ACC112 (cell line): ENCODE results near the gene TIAM2.

Experiments
- H2AFZ ChIP-seq: fragments of 200-600 bp; sonication (generic); one replicate; pipeline ENCODE4 v1.6.0; 2017; ENCODE audit warnings: antibody characterized with exemption, low read length; ENCODE audit not compliant: unreplicated experiment
- H3K27ac ChIP-seq: fragments of 200-600 bp; sonication (generic); 2 replicates; pipeline ENCODE4 v1.5.1; 2014; ENCODE audit warnings: low read depth, mild to moderate bottlenecking, antibody characterized with exemption, low read length, moderate library complexity
- H3K27me3 ChIP-seq: fragments of 200-600 bp; sonication (generic); 2 replicates; pipeline ENCODE4 v1.6.1; 2014; ENCODE audit warnings: mild to moderate bottlenecking, antibody characterized with exemption, low read length, moderate library complexity, mixed read lengths; ENCODE audit not compliant: insufficient read depth
- H3K36me3 ChIP-seq: fragments of 200-600 bp; sonication (generic); 2 replicates; pipeline ENCODE4 v1.6.1; 2016; ENCODE audit warnings: mild to moderate bottlenecking, antibody characterized with exemption, low read length, moderate library complexity, mixed read lengths; ENCODE audit not compliant: insufficient read depth
- H3K4me1 ChIP-seq: fragments of 200-600 bp; sonication (generic); one replicate; pipeline ENCODE4 v1.6.1; 2016; ENCODE audit warnings: low read length, mixed read lengths; ENCODE audit not compliant: insufficient read depth, unreplicated experiment, control insufficient read depth
- H3K4me3 ChIP-seq: fragments of 200-600 bp; sonication (generic); 2 replicates; pipeline ENCODE4 v1.5.1; 2014; ENCODE audit warnings: mild to moderate bottlenecking, low read depth, low read length
- H3K79me2 ChIP-seq: fragments of 200-600 bp; sonication (generic); one replicate; pipeline ENCODE4 v1.6.0; 2016; ENCODE audit warnings: low read length; ENCODE audit not compliant: control insufficient read depth, unreplicated experiment, insufficient read depth

Gene TIAM2

DNA sequence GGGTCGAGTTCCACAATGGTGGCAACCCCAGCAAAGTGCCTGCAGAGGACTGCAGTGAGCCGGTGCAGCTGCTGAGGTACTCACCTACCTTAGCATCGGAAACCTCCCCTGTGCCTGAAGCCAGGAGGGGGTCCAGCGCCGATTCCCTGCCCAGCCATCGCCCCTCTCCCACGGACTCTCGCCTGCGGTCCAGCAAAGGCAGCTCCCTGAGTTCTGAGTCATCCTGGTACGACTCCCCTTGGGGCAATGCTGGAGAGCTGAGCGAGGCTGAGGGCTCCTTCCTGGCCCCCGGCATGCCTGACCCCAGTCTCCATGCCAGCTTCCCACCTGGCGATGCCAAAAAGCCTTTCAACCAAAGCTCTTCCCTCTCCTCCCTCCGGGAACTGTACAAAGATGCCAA is 134.6 kb downstream of the TIAM2 start:
- H3K79me2 ChIP-seq, result no peaks in the 10 kb centered on the region
- no peak overlapping the region for H3K27ac ChIP-seq
- peaks cover 22% of the 10 kb centered on the region for H3K4me1 ChIP-seq
- no peak overlapping the region for H2AFZ ChIP-seq
- H3K4me3 ChIP-seq, result no peak overlapping the region
- peaks cover 8% of the 10 kb centered on the region; the same call in 1 of the 2 replicates for H3K36me3 ChIP-seq
- H3K27me3 ChIP-seq, result no peaks in the 10 kb centered on the region

DNA sequence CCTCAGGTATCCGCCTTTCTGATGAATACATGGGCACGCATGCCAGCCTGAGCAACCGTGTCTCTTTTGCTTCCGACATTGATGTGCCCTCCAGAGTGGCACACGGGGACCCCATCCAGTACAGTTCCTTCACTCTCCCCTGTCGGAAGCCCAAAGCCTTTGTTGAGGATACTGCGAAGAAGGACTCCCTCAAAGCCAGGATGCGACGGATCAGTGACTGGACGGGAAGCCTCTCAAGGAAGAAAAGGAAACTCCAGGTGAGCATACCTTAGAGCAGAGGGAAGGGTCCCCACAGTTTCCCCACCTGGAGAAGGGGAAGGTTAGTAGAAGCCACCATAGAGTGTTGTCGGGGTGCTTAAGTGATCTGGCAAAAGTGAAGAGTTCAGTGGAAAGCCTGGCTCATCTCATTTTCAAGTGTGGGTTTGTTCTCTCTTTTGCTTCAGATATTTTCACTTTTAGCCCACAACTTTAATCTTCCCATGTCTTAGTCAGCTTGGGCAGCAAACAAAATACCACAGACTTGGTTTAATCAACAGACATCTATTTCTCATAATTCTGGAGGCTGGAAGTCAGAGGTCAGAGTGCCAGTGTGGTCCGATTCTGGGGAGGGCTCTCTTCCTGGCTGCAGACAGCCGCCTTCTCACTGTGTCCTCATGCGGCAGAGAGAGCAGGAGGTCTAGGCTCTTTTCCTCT is 135.2 kb downstream of the TIAM2 start:
- H3K36me3 ChIP-seq, result peaks cover 8% of the 10 kb centered on the region; the same call in 1 of the 2 replicates

DNA sequence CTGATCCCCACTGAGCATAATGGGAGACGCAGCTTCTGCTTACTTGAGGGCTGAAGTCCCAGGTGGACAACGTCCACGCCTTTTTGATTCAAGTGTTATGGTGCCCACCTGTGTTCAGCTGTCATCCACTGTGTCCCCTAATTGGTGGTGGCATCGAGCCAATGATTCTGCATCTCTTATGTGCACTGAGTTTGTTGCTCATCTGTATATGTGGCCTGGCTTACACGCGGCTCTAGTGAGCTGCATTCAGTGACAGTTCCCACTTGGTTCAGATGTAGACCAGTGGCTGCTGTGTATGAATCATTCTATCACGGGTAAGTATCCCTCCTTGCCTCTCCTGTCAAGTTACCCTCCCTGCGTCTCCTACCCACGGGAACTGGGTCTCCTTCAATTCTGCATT is 137.5 kb downstream of the TIAM2 start:
- no peak overlapping the region for H3K27ac ChIP-seq
- H3K4me3 ChIP-seq, result no peak overlapping the region
- H2AFZ ChIP-seq, result no peak overlapping the region
- no peaks in the 10 kb centered on the region for H3K27me3 ChIP-seq
- peaks cover 8% of the 10 kb centered on the region; the same call in 1 of the 2 replicates for H3K36me3 ChIP-seq
- no peaks in the 10 kb centered on the region for H3K79me2 ChIP-seq
- peaks cover 14% of the 10 kb centered on the region for H3K4me1 ChIP-seq

More for the DNA sequence above, 135.2 kb downstream of the TIAM2 start:
- Histone ChIP-seq H3K4me1 (peaks cover 27% of the 10 kb centered on the region), H3K79me2 (no peaks in the 10 kb centered on the region), H3K27me3 (no peaks in the 10 kb centered on the region), H3K27ac (no peak overlapping the region), H2AFZ (no peak overlapping the region), H3K4me3 (no peak overlapping the region)

DNA sequence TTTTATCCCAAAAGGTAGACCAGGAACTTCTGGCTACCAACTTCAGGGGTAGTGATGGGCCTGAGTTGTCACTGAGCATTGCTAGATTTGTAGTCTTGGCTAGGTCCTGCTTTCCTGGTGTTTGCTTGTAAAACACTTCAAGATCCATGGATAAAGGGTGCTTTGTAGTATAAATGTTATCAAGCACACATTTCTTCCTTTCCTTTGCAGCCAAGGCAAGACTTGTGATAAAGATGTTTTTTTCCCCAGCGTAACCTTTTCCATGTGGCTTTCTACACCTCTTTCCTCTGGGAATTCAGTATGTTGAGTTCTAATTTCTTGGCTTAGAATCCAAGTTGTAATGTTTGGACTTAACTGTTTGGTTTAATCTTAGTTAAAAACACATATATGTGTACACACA is 145.9 kb downstream of the TIAM2 start:
- no peaks in the 10 kb centered on the region for H3K27me3 ChIP-seq
- peaks cover 32% of the 10 kb centered on the region for H3K4me1 ChIP-seq
- H3K36me3 ChIP-seq, result no peaks in the 10 kb centered on the region
- no peak overlapping the region for H2AFZ ChIP-seq
- no peak overlapping the region for H3K27ac ChIP-seq
- H3K79me2 ChIP-seq, result no peaks in the 10 kb centered on the region
- no peak overlapping the region for H3K4me3 ChIP-seq

DNA sequence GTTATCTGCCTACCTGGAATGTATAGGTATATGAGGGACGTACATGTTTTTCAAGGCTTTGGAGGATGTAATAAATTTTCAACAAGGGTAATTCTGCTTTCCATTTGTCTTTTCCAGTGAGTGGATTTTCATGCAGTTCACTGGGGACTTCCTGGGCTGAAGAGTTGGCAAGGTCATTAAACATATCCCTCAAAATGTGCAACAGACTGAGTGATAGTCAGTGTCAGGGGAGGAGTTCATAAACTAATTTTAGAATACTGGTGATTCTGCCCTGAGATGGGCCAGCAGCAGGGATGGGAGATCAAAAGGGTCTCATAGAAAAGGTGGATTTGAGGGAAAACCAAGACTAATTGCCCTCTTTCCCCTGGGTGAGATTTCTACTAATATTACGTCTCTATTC is 146.4 kb downstream of the TIAM2 start:
- H3K27ac ChIP-seq, result no peak overlapping the region
- no peaks in the 10 kb centered on the region for H3K36me3 ChIP-seq
- no peak overlapping the region for H2AFZ ChIP-seq
- no peaks in the 10 kb centered on the region for H3K27me3 ChIP-seq
- peaks cover 32% of the 10 kb centered on the region for H3K4me1 ChIP-seq
- no peak overlapping the region for H3K4me3 ChIP-seq
- H3K79me2 ChIP-seq, result no peaks in the 10 kb centered on the region

DNA sequence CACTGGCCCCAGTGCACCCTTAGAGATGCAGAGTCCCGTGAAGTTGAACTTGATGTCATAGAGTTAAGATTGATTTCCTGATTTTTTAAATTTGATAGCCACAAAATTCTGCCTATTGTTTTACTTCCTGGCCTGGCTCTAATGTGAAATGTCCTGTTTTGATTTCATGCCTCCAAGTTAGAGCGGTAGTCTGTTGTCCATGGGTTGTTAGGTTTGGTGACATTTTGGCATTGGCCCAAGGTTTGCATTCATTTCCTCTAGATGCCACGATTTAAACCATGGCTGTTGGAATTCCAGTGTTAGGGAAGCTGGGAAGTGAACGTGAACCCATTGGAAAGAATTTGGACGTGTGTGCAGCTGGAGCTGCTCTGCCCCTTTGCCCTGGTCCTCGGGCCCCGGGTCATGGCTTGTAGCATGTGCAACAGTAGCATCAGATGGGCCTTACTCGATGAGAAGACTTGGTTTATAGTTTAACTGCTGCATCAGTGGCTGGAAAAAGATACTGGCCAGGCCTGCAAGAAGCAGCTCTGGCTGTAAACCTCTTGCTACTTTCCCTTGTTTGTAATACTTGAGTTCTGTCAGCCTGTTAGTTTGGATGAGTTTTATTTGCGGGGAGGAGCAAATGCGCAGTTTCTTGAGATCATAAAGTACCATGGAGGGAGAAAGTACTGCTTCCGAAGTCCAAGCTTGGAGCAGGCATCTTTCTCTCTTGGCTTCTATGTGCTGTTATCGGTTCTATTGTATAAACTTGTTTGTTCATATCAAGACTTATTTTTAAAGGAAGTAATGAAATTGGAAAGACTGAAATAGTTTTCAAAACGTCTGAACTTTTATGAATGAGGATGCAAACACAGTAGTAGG is 147.3 kb downstream of the TIAM2 start:
- H3K79me2 ChIP-seq, result no peaks in the 10 kb centered on the region
- H3K4me3 ChIP-seq, result peak overlapping the region; percentile 68
- no peaks in the 10 kb centered on the region for H3K36me3 ChIP-seq
- H3K27ac ChIP-seq, result peak overlapping the region; percentile 58
- H3K27me3 ChIP-seq, result no peaks in the 10 kb centered on the region
- H2AFZ ChIP-seq, result peak overlapping the region; percentile 69
- H3K4me1 ChIP-seq, result peaks cover 32% of the 10 kb centered on the region

DNA sequence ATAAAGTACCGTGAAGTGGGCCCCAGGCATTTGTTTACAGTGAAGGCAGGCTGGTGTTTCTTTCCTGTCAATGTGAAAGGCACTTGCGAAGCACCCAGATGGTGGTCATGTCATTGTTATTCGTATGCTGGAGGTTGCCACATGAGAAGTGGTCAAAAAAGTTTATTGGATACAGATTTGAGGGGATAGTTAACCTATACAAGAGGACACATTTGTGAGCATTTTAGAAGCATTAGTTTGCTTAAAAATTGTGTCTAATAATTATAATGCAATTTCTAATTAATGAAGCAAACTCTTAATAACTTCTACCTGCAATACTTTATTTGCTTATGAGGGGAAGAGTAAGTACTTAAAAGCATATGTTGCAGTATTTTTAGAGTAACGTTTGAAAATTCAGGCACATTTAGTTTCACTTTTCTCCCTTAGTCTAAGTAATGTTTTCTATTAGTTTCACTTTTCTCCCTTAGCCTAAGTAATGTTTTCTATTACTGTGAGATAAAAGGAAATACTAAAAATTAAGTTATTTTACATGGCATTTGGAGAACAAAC is 148.0 kb downstream of the TIAM2 start:
- H3K27me3 ChIP-seq, result no peaks in the 10 kb centered on the region
- peak overlapping the region; percentile 69 for H2AFZ ChIP-seq
- H3K79me2 ChIP-seq, result no peaks in the 10 kb centered on the region
- H3K4me1 ChIP-seq, result peaks cover 32% of the 10 kb centered on the region
- H3K27ac ChIP-seq, result peak overlapping the region; percentile 58
- H3K36me3 ChIP-seq, result no peaks in the 10 kb centered on the region
- H3K4me3 ChIP-seq, result peak overlapping the region; percentile 68

DNA sequence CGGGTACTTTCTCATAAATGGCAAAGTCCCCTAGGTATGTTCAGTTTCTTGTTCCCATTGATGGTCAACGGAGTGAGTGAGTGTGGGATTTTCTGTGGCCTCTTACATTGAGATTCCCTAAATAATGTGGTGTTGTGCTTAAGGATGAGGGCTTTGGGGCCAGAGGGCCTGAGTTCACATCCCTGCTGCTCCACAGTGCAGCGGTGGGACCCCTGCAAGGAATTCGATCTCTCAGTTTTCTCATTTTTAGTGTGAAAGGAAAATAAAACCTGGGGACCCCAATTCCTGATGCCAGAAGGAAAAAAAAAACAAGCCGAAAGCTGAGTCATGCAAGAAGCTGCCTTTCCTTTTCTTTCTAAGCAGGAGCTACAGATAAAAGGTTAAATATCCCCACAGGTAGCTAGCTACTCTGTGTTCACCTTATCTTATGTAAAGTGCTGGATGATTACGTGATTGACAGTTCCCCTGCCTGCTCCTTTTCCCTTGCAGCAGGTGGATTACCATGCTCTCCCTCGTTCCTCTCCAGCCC is 148.5 kb downstream of the TIAM2 start:
- peak overlapping the region; percentile 68 for H3K4me3 ChIP-seq
- H3K27ac ChIP-seq, result peak overlapping the region; percentile 58
- no peaks in the 10 kb centered on the region for H3K79me2 ChIP-seq
- H3K4me1 ChIP-seq, result peaks cover 32% of the 10 kb centered on the region
- H3K27me3 ChIP-seq, result no peaks in the 10 kb centered on the region
- no peaks in the 10 kb centered on the region for H3K36me3 ChIP-seq
- peak overlapping the region; percentile 69 for H2AFZ ChIP-seq

DNA sequence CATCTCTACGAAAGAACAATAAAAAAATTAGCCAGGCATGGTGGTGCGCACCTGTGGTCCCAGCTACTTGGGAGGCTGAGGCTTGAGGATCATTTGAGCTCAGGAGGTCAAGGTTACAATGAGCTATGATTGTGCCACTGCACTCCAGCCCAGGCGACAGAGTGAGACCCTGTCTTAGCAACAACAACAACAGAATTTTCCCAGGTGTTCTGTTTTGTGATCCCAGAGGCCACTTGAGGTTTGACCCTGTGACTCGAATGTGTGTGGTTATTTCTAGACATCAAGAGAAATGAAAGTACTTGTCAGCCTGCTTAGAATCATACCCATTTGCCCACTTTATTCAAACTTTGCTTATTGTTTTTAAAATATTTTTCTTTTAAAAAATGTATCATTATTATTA is 151.1 kb downstream of the TIAM2 start:
- no peak overlapping the region for H3K27ac ChIP-seq

DNA sequence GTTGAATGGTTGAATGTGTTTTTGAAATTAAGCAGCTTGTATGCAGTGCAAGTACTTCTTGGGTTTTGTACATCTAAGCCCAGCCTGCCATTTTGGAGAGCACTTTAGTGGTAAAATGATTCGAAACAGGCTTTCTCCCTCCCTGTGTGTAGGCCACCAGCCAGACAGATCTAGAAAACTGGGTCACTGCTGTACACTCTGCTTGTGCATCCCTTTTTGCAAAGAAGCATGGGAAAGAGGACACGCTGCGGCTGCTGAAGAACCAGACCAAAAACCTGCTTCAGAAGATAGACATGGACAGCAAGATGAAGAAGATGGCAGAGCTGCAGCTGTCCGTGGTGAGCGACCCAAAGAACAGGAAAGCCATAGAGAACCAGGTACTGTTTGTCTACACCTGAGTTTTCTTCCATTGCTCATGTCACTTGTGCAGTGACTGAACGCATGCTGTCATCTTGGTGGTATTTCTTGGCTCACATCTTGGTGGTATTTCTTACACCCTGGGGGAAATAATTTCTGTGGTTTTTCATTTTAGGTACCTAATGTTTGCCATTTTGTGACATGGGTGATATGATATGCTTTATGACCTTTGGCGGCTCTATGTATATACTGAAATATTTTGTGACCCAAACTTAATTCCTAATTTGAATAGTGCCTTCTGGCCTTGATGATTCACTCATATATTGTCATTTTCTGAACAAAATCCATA is 153.0 kb downstream of the TIAM2 start:
- H3K4me1 ChIP-seq, result peaks cover 15% of the 10 kb centered on the region
- H2AFZ ChIP-seq, result no peak overlapping the region
- no peak overlapping the region for H3K4me3 ChIP-seq
- no peaks in the 10 kb centered on the region for H3K79me2 ChIP-seq
- no peak overlapping the region for H3K27ac ChIP-seq
- no peaks in the 10 kb centered on the region for H3K27me3 ChIP-seq
- H3K36me3 ChIP-seq, result no peaks in the 10 kb centered on the region

More for the DNA sequence above, 151.1 kb downstream of the TIAM2 start:
- Histone ChIP-seq H3K4me1 (peaks cover 28% of the 10 kb centered on the region), H3K79me2 (no peaks in the 10 kb centered on the region), H2AFZ (no peak overlapping the region), H3K27me3 (no peaks in the 10 kb centered on the region), H3K4me3 (no peak overlapping the region), H3K36me3 (no peaks in the 10 kb centered on the region)
